ENCODE results near the gene ZNF774. TPM values are rescaled to one million over a fixed set of nuclear protein-coding genes. Genes with fewer than 3 reads are reported as not detected.

The ZNF774 gene
- total and polyA plus RNA-seq, 2 of the 13 experiments (the other 11 are each of a cell fraction or from before 2014, with no cell fraction given), result 0.59 to 1.4 TPM

DNA sequence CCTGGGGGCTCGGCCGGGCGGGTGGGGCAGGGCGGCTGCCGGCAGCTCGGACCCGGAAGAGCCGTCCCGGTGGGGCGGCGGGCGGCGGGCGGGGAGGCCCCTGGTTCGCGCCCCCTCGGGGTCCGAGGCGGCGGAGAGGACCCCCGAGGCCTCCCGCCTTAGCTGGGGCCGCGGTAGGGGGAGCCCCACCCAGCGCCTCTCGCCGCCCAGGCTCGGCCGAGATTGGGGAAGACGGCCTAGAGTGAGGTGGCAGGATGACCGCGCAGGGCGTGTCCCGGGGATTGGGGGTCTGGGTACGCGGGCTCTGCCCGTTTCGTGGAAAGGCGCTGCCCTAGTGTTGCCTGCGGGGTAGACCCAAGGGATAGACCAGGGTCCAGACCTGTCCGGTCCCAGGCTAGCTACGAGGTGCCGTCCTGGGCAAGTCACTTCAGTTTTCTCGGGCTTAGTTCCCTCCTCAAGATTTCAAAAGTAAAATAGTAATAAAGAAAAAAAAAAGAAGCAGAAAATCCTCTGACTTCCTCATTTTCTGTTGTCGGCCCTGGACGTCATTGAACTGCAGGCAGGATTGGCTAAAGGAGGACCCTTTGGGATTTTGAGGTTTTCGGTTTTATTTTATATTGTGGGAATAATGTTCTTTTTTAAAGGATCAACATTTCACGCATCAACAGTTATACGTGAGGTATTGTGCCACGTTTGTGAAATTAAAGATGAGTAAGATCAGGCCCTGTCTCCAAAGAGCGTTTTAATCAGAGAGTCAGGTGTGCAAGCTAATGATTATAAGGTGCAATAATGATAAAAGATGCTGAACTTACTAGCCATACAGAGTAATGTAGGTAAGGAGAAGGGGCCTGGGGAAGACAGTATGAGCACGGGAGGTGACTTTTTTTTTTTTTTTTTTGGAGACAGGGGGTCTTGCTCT lies 36.6 kb downstream of the ZNF774 start (continued):
- TF ChIP-seq CSRNP1 (CRISPR knock-in tag; IDR thresholded peaks at IDR 0.05) (no peak), HDAC1 (CRISPR knock-in tag; IDR thresholded peaks at IDR 0.05) (peak; percentile 40; the same call in 1 of the 2 replicates), HNRNPL (IDR thresholded peaks at IDR 0.05; ENCODE audit: low read depth, low read length) (0 out of 2 replicates have a peak, but pooled peaks have one; percentile 39), ARID2 (CRISPR knock-in tag; IDR thresholded peaks at IDR 0.05; ENCODE audit: borderline replicate concordance) (no peak), ZSCAN31 (CRISPR knock-in tag; IDR thresholded peaks at IDR 0.05; ENCODE audit: low read depth) (no peak), RBFOX2 (IDR thresholded peaks at IDR 0.05; ENCODE audit: low read depth, low read length) (peak; percentile 37; the same call in 1 of the 2 replicates), KLF9 (CRISPR knock-in tag; IDR thresholded peaks at IDR 0.05; ENCODE audit: low read depth) (0 out of 2 replicates have a peak, but pooled peaks have one; percentile 28), NFIB (CRISPR knock-in tag; IDR thresholded peaks at IDR 0.05; ENCODE audit: borderline replicate concordance) (no peak), BHLHE40 (IDR thresholded peaks at IDR 0.05; ENCODE audit: low read length) (no peak), ZNF740 (CRISPR knock-in tag; IDR thresholded peaks at IDR 0.05) (no peak), ISL2 (CRISPR knock-in tag; IDR thresholded peaks at IDR 0.05) (no peak), KDM3A (CRISPR knock-in tag; IDR thresholded peaks at IDR 0.05; ENCODE audit: low read depth) (no peak), ZFP82 (CRISPR knock-in tag; IDR thresholded peaks at IDR 0.05; ENCODE audit: borderline replicate concordance) (0 out of 2 replicates have a peak, but pooled peaks have one; percentile 28), EP300 (IDR thresholded peaks at IDR 0.05; ENCODE audit: low read depth in 2 of 2, low read length in 2 of 2) (no peak), EP300 (CRISPR knock-in tag; IDR thresholded peaks at IDR 0.05; ENCODE audit: borderline replicate concordance) (no peak), ZFP90 (CRISPR knock-in tag; IDR thresholded peaks at IDR 0.05; ENCODE audit: borderline replicate concordance) (no peak), CENPBD1 (CRISPR knock-in tag; IDR thresholded peaks at IDR 0.05; ENCODE audit: borderline replicate concordance, low read depth) (no peak), ZNF333 (CRISPR knock-in tag; IDR thresholded peaks at IDR 0.05; ENCODE audit: borderline replicate concordance) (no peak), DMAP1 (CRISPR knock-in tag; IDR thresholded peaks at IDR 0.05) (peak; percentile 51; the same call in 1 of the 2 replicates), FOXA1 (IDR thresholded peaks at IDR 0.05) (no peak), FOXA1 (CRISPR knock-in tag; IDR thresholded peaks at IDR 0.05) (no peak), ZNF224 (CRISPR knock-in tag; IDR thresholded peaks at IDR 0.05) (no peak), ZBTB7A (CRISPR knock-in tag; IDR thresholded peaks at IDR 0.05) (peak; percentile 21; the same call in 1 of the 2 replicates), ZNF12 (CRISPR knock-in tag; IDR thresholded peaks at IDR 0.05) (no peak)
- TF ChIP-seq, protein P1, sequence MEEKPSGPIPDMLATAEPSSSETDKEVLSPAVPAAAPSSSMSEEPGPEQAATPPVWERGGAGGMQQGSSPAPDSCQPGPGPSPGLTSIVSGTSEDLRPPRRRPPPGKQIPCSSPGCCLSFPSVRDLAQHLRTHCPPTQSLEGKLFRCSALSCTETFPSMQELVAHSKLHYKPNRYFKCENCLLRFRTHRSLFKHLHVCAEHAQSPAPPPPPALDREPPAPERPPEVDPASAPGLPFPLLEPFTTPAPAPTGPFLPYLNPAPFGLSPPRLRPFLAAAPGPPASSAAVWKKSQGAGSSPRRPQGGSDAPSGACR (CRISPR knock-in tag; IDR thresholded peaks at IDR 0.05), result no peak
- TF ChIP-seq, protein P2, sequence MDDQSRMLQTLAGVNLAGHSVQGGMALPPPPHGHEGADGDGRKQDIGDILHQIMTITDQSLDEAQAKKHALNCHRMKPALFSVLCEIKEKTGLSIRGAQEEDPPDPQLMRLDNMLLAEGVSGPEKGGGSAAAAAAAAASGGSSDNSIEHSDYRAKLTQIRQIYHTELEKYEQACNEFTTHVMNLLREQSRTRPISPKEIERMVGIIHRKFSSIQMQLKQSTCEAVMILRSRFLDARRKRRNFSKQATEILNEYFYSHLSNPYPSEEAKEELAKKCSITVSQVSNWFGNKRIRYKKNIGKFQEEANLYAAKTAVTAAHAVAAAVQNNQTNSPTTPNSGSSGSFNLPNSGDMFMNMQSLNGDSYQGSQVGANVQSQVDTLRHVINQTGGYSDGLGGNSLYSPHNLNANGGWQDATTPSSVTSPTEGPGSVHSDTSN (CRISPR knock-in tag; IDR thresholded peaks at IDR 0.05; ENCODE audit: borderline replicate concordance), result no peak
